IMR-90 (cell line): ENCODE results near the gene SEMA3C. TPM values are rescaled to one million over a fixed set of nuclear protein-coding genes. Genes with fewer than 3 reads are reported as not detected.

Experiments used
- ATAC-seq: fragments of 200-7000 bp; cut with Tn5 transposase; 2 replicates; pipeline ENCODE4 v1.9.1; 2020; ENCODE audit warnings: low read depth, mild to moderate bottlenecking, moderate library complexity
- BruUV-seq: library from RNA; stranded (reverse); fragments of 400-500 nt; replicated peaks from 2 replicates; lab custom pipeline; 2021; lab: Mats Ljungman, UMichigan
- CTCF ChIA-PET: fragments of 300-600 bp; formaldehyde crosslinking; extraction: SDS; loops from one replicate; lab custom pipeline; 2021; ENCODE audit warnings: antibody characterized with exemption; lab: Yijun Ruan, JAX
- POLR2A ChIA-PET: fragments of 300-600 bp; sonication (Branson Sonifier 250); formaldehyde crosslinking; loops from one replicate; lab custom pipeline; 2022; ENCODE audit warnings: antibody characterized with exemption; ENCODE audit not compliant: unreplicated experiment; lab: Charles Lee
- DNase-seq: peaks from one replicate; pipeline ENCODE4 v3.0.0; 2013
- H2AFZ ChIP-seq: replicated peaks from 2 replicates; pipeline ENCODE3; 2013; ENCODE audit warnings: low read length, mild to moderate bottlenecking; ENCODE audit not compliant: poor library complexity
- H2AK5ac ChIP-seq: 2 replicates; pipeline ENCODE4 v1.6.1; 2013; ENCODE audit warnings: low read depth, low read length, inconsistent platforms
- H2AK9ac ChIP-seq: replicated peaks from 2 replicates; pipeline ENCODE3; 2013; ENCODE audit warnings: mild to moderate bottlenecking, low read depth, low read length, moderate library complexity; ENCODE audit not compliant: poor library complexity
- H2BK120ac ChIP-seq: 2 replicates; pipeline ENCODE4 v1.6.1; 2013; ENCODE audit warnings: low read depth, low read length, inconsistent platforms
- H2BK15ac ChIP-seq: 3 replicates; pipeline ENCODE4 v1.6.1; 2013; ENCODE audit warnings: low read depth, low read length, inconsistent platforms
- H2BK20ac ChIP-seq: 2 replicates; pipeline ENCODE4 v1.6.1; 2013; ENCODE audit warnings: low read depth, mild to moderate bottlenecking, inconsistent platforms, low read length, moderate library complexity
- H2BK5ac ChIP-seq: 2 replicates; pipeline ENCODE4 v1.6.1; 2013; ENCODE audit warnings: mild to moderate bottlenecking, low read depth, low read length, inconsistent platforms; ENCODE audit not compliant: poor library complexity, severe bottlenecking
- H3K14ac ChIP-seq: replicated peaks from 2 replicates; pipeline ENCODE4 v1.6.1; 2013; ENCODE audit warnings: low read depth, low read length, inconsistent platforms
- H3K18ac ChIP-seq: 2 replicates; pipeline ENCODE4 v1.6.1; 2013; ENCODE audit warnings: low read depth, low read length, control low read depth
- H3K23ac ChIP-seq: 2 replicates; pipeline ENCODE4 v1.6.1; 2013; ENCODE audit warnings: low read depth, low read length, inconsistent platforms
- H3K27ac ChIP-seq: 2 replicates; pipeline ENCODE4 v1.5.1; 2013; ENCODE audit warnings: mild to moderate bottlenecking, control low read depth, low read length; ENCODE audit not compliant: insufficient read depth
- H3K27me3 ChIP-seq: 2 replicates; pipeline ENCODE4 v1.6.1; 2013; ENCODE audit warnings: low read length; ENCODE audit not compliant: control insufficient read depth, insufficient read depth
- H3K36me3 ChIP-seq: 2 replicates; pipeline ENCODE4 v1.6.1; 2013; ENCODE audit warnings: low read length, mixed read lengths; ENCODE audit not compliant: control insufficient read depth, insufficient read depth
- H3K4ac ChIP-seq: 2 replicates; pipeline ENCODE4 v1.6.1; 2013; ENCODE audit warnings: low read depth, low read length, inconsistent platforms
- H3K4me1 ChIP-seq: 2 replicates; pipeline ENCODE4 v1.6.1; 2013; ENCODE audit warnings: low read length, mixed read lengths; ENCODE audit not compliant: control insufficient read depth, insufficient read depth
- H3K4me2 ChIP-seq: 2 replicates; pipeline ENCODE4 v1.6.1; 2013; ENCODE audit warnings: low read depth, mild to moderate bottlenecking, control low read depth, low read length, moderate library complexity
- H3K4me3 ChIP-seq: 2 replicates; pipeline ENCODE4 v1.5.1; 2013; ENCODE audit warnings: low read depth, mild to moderate bottlenecking, control low read depth, low read length, moderate library complexity; ENCODE audit not compliant: insufficient read depth
- H3K56ac ChIP-seq: 2 replicates; pipeline ENCODE4 v1.6.1; 2013; ENCODE audit warnings: low read length, inconsistent platforms; ENCODE audit not compliant: insufficient read depth; ENCODE audit errors: extremely low read depth
- H3K79me1 ChIP-seq, 2 experiments: 2 replicates each; pipeline ENCODE4 v1.6.1; 2013; ENCODE audit warnings: low read length in 2 of 2, inconsistent platforms in 1 of 2, low read depth in 1 of 2
- H3K9ac ChIP-seq: 2 replicates; pipeline ENCODE4 v1.6.1; 2013; ENCODE audit warnings: low read depth, low read length, control low read depth
- H3K9me1 ChIP-seq: 2 replicates; pipeline ENCODE4 v1.6.1; 2013; ENCODE audit warnings: low read length, inconsistent platforms; ENCODE audit not compliant: insufficient read depth
- H3K9me3 ChIP-seq: 2 replicates; pipeline ENCODE4 v1.6.1; 2013; ENCODE audit warnings: low read length; ENCODE audit not compliant: control insufficient read depth, insufficient read depth
- H4K20me1 ChIP-seq: 2 replicates; pipeline ENCODE4 v1.6.1; 2013; ENCODE audit warnings: low read length, inconsistent platforms; ENCODE audit not compliant: insufficient read depth
- H4K5ac ChIP-seq: 2 replicates; pipeline ENCODE4 v1.6.1; 2013; ENCODE audit warnings: mild to moderate bottlenecking, low read depth, low read length, control low read depth
- H4K8ac ChIP-seq, 2 experiments: 2 replicates each; pipeline ENCODE4 v1.6.1; 2013; ENCODE audit warnings: low read depth in 2 of 2, low read length in 2 of 2, control low read depth in 1 of 2, inconsistent platforms in 1 of 2
- H4K91ac ChIP-seq: 2 replicates; pipeline ENCODE4 v1.6.1; 2013; ENCODE audit warnings: low read depth, low read length, inconsistent platforms; ENCODE audit not compliant: insufficient read depth
- BHLHE40 ChIP-seq: fragments of 150-350 bp; IDR thresholded peaks from 2 replicates; pipeline ENCODE4 v1.6.1; 2016; ENCODE audit warnings: mild to moderate bottlenecking, low read depth, low read length
- CHD1 ChIP-seq: IDR thresholded peaks from 2 replicates; pipeline ENCODE4 v1.6.1; 2012; ENCODE audit warnings: low read depth, low read length, improper control_type of control experiment
- RAD21 ChIP-seq: IDR thresholded peaks from 2 replicates; pipeline ENCODE4 v1.6.1; 2012; ENCODE audit warnings: low read length, improper control_type of control experiment
- SMC3 ChIP-seq: fragments of 150-350 bp; IDR thresholded peaks from 2 replicates; pipeline ENCODE4 v1.6.1; 2016; ENCODE audit warnings: low read depth, mild to moderate bottlenecking, antibody characterized with exemption, low read length, moderate library complexity
- WGBS, 2 experiments: methylation state at CpG; one replicate each; pipeline versions ENCODE4 v1.1.5 to v1.1.7; 2013; ENCODE audit warnings: missing lambda C conversion rate in 2 of 2; ENCODE audit not compliant: insufficient read length in 1 of 2; ENCODE audit errors: extremely low coverage in 2 of 2; 5-methylcytosine and 5-hydroxymethylcytosine counted together
- dilution Hi-C: fragments of 300-500 bp; cut with HindIII; formaldehyde crosslinking; loops from one replicate; pipeline ENCODE4 v1.14.3; 2018; ENCODE audit warnings: low sequenced_read_pairs; ENCODE audit not compliant: unreplicated experiment
- in situ Hi-C: fragments of 300-500 bp; cut with MboI; formaldehyde crosslinking; loops from 3 replicates; pipeline ENCODE4 v1.14.3; 2019; ENCODE audit warnings: low sequenced_read_pairs, inconsistent platforms, mixed read lengths
- intact Hi-C: fragments of 100-400 bp; cut with micrococcal nuclease; formaldehyde crosslinking; loops from 2 replicates; pipeline ENCODE4 v1.10.0; 2022
- polyA plus RNA-seq, 3 experiments: library from polyadenylated mRNA; depleted of rRNA; stranded (reverse); fragments of >200 nt; gene quantifications; 2 replicates each; pipeline ENCODE4 v1.2.3, GENCODE V29; 2012; ENCODE audit warnings: low replicate concordance in 1 of 3
- total RNA-seq: library from RNA; depleted of rRNA; stranded (reverse); fragments of >200 nt; gene quantifications from 2 replicates; pipeline ENCODE4 v1.2.3, GENCODE V29; 2012

Gene SEMA3C
- total and polyA plus RNA-seq, 2 of the 4 experiments (the other 2 are of a cell fraction) = 21.2 to 97.1 TPM

- ATAC-seq (no peak), DNase-seq (no peak)
- Histone ChIP-seq H3K9me1 (peaks cover 7% of the 10 kb centered on the region), H3K4me2 (no peak overlapping the region), H2BK120ac (no peak overlapping the region), H3K23ac (no peak overlapping the region), H3K36me3 (no peaks in the 10 kb centered on the region; the same call in 1 of the 2 replicates), H4K8ac (no peak overlapping the region), H2AFZ (no peak overlapping the region), H2BK15ac (no peak overlapping the region), H2AK9ac (no peak overlapping the region), H3K14ac (no peak overlapping the region), H3K27ac (no peak overlapping the region), H3K56ac (no peak overlapping the region), H4K20me1 (no peaks in the 10 kb centered on the region), H3K9me3 (no peaks in the 10 kb centered on the region), H2BK5ac (no peak overlapping the region), H3K9ac (no peak overlapping the region), H3K27me3 (no peaks in the 10 kb centered on the region), H3K4me3 (no peak overlapping the region), H2BK20ac (no peak overlapping the region), H4K5ac (no peak overlapping the region), H3K79me1 (peaks cover 18 to 29% of the 10 kb centered on the region in 2 experiments), H4K91ac (no peak overlapping the region), H2AK5ac (no peak overlapping the region), H3K4ac (no peak overlapping the region), H3K4me1 (peaks cover 10% of the 10 kb centered on the region), H3K18ac (no peak overlapping the region)
- ChIA-PET CTCF (no interaction called here), POLR2A (no interaction called here)
- intact Hi-C loops = no loop called here
- in situ Hi-C loops = no loop called here
- WGBS, 2 experiments = no CpG with 5 or more reads among the region's 5 CpGs
- no TSS peak for BruUV-seq
- dilution Hi-C loops = no loop called here
- no peak for TF ChIP-seq BHLHE40
- TF ChIP-seq CHD1 = no peak
- TF ChIP-seq SMC3 = no peak
- no peak for TF ChIP-seq RAD21
Measured at GRCh38 chr7:80848841-80849240, 70.0 kb downstream of the SEMA3C start.
